GM18873 (cell line): ENCODE measurements around the gene TGFBR3L.
"Not testable (repeated sequence)": the region's sequence is repeated elsewhere in the genome, so short reads cannot be mapped to it uniquely, and the experiment has no call there.

Experiments
- ATAC-seq: cut with Tn5 transposase; IDR thresholded peaks from one replicate; pipeline ENCODE4 v1.9.1; 2021; ENCODE audit warnings: mild to moderate bottlenecking, moderate library complexity, moderate number of reproducible peaks; ENCODE audit not compliant: unreplicated experiment, low FRiP score

TGFBR3L gene

DNA sequence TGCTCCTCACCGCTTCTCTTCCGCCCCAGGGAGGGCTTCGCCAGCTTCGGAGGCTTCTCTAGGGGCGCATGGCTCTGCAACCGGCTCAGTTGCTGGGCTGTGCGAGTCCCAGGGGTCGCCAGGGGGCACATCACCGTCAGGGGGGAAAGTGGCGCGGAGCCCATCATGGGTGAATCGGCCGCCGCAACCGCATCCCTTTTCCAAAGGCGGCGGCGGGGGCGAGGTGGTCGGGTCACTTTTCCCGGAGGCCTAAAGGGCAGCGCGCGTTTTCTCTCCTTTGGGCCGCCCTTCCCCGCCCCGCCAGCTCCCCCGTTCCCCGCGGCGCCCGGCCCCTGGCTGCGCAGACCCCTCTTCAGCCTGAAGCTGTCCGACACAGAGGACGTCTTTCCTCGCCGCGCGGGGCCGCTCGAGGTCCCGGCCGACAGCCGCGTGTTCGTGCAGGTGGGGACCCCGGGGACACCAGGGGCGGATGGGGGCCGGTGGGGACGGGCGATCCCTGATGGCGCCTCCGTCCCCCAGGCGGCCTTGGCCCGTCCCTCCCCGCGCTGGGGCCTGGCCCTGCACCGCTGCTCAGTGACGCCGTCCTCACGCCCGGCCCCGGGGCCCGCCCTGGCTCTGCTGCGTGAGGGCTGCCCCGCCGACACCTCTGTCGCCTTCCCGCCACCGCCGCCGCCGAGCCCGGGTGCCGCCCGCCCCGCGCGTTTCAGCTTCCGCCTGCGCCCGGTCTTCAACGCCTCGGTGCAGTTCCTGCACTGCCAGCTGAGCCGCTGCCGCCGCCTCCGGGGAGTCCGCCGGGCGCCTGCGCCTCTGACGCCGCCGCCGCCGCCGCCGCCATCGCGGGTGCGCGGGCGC is 1.7 kb downstream of the TGFBR3L start:
- no peak for ATAC-seq

- ATAC-seq: no peak
Measured at GRCh38 chr19:7916955-7917266, 2.3 kb downstream of the TGFBR3L start.

DNA sequence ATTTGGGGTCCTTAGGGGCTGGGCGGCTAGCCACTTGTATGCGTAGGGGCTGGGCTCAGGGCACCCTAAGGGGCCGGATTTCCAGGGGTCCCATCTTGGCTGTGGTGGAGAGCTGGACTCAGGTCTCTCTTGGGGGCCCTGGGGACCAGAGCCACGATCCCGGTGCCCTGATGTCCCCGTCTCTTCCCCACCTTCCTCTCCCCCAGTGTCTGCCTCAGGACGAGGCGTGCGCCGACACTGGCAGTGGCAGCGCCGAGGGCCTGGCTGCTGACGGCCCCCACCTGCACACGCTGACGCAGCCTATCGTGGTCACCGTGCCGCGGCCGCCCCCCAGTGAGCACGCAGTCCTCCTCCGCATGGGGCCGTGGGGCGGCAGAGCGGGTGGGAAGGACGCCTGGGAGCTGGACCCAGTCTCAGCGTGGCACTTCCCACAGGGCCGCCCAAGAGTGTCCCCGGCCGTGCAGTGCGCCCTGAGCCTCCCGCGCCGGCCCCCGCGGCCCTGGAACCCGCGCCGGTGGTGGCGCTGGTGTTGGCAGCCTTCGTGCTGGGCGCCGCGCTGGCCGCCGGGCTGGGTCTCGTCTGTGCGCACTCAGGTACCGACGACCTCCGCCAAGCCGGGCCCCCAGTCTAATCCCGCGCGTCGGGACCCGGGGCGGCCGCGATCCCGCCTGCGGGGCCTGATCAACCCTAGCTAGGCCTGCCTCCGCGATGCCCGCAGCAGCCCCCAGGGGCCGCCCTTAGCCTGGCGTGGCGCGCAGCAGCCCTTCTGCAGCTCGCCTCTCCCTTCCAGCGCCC is 2.8 kb downstream of the TGFBR3L start:
- no peak for ATAC-seq

GRCh38 chr19:7918062-7918614 is 3.5 kb downstream of the TGFBR3L start:
- ATAC-seq: not testable (repeated sequence)

- no peak for ATAC-seq
Measured at GRCh38 chr19:7918615-7919421, 4.2 kb downstream of the TGFBR3L start.

DNA sequence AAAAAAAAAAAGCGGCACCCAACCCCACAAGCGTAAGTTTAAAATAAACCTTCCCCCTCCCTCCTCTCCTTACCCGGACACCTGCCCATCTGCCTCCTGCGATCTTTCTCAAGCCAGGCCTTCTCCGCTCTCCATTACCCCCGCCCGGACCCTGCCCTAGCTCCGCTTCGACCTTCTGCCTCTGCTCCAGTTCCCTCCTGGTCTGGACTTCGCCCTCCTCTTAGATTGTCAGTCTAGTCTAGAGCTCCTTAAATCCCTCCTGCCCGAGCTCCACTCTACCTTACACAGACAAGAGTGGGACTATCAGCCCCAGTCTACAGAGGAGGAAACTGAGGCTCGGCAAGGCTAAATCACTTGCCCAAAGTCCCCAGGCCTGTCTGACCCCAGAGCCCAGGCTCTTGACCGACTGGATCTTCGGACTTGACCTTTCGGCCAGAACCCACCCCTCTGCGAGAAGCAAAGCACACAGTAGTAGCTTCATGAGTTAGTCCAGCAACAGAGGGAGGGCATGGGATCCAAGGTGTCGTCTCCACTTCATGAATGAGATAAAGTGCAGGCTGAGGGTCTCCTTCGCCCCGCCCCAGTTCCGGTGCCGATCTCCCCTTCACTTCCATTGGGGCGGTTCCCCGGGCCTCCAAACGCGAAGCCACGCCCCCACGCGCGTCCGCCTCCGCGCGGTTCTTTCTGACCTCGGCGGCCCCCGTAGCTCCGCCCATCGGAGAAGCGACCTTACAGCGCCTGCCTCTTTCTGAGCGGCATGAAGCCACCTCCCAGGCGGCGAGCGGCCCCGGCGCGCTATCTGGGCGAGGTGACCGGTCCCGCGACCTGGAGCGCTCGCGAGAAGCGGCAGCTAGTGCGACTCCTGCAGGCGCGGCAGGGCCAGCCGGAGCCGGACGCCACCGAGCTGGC is 5.2 kb downstream of the TGFBR3L start, which contains the start of gene SNAPC2:
Gene SNAPC2, plus strand, starts transcription at position 729 of the 909 bp plus-strand sequence. Its CDS starts 29 bp downstream, at position 758.
- peak; percentile 48 for ATAC-seq

DNA sequence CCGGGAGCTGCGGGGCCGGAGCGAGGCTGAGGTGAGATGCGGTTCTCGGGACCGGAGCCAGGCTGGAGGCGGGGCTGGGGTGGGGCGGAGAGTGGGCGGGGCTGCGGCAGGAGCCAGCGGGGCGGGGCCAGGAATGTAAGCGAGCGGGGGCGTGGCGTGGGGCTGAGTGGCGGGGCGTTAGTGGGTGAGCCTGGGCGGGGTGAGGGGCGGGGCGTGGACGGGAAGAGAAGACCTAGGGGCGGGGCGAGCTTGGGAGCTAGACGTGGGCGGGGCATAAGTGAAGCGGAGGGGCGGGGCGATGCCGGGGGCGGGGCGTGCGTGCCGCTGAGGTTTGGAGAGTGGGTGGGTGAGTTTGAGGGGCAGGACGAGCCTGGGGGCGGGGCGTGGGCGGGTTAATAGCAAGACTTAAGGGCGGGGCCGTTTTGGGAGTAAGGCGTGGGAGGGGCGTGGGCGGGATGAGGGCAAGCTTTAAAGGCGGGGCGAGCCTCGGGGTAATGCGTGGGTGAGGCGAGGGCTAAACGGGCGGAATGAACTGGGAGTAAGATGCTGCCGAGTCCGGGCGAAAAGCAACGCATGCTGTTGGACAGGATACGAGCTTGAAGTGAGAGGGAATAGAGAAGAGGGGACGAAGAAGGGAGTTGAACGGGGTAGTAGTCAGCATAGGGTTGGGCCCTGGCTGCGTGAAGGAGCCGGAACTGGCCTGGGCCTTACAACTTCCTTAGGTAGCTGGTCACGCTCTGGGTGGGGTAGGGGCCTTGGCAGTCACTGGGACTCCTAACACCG is 6.1 kb downstream of the TGFBR3L start:
- peak; percentile 29 for ATAC-seq

- ATAC-seq: no peak
Measured at GRCh38 chr19:7921302-7921966, 6.8 kb downstream of the TGFBR3L start.

- ATAC-seq: no peak
Measured at GRCh38 chr19:7921967-7922835, 7.6 kb downstream of the TGFBR3L start.

DNA sequence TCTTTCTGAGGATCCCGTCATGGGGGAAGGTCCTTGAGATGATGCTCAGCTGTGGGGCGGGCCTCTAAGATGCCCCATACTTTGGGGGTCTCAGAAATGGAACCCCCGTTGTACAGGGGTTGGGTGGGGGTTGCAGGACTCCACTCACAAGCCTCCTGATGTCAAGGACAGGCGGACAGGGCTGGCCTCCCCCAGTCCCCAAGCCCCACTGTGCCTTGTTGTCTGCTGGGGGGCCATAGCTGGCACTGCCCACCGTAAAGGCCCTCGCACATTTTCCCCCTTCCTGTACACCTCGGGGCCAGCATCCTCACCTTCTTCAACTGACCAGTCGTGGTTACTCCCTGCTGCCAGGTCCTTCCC is 8.2 kb downstream of the TGFBR3L start:
- ATAC-seq: no peak

DNA sequence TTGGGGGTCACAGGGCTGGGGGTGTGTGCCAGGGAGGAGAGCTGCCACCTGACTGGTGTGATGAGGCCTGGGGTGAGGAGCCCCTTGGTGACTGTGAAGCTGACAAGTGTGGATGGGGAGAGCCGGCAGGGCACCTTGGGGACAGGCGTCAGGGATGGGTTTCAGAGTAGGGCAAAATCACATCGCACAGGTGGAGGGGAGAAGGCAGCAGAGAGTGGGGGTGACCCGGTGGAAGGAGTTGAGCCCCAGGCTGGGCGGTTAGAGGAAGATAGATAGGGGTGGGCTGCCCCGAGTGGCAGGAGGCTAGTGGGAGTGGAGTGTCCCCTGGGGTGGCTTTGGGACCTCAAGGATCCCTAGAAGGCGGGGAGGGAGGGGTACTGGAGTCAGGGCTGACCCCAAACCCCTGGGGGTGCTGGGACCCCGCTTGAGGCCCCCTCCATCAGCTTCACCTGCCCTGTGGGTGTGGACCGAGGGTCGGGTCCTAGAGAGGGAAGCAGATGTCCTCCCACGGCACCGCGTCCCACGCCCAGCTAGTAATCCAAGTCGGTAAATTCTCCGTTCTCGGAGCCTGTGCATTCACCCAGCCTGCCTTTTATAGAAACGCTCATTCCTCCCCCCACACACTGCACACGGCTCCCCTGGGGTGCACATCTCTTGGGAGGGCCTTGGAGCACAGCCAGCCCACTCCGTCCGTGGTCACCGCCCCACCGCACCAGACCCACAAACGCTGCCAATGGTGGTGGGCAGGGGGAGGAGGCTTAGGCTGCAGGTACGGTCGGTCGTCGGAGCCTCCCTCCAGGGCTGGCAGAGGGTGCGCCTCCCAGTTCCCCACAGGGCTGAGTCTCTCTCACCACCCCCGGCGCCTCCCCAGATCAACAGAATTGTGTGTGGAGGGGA is 8.9 kb downstream of the TGFBR3L start:
- ATAC-seq: no peak

DNA sequence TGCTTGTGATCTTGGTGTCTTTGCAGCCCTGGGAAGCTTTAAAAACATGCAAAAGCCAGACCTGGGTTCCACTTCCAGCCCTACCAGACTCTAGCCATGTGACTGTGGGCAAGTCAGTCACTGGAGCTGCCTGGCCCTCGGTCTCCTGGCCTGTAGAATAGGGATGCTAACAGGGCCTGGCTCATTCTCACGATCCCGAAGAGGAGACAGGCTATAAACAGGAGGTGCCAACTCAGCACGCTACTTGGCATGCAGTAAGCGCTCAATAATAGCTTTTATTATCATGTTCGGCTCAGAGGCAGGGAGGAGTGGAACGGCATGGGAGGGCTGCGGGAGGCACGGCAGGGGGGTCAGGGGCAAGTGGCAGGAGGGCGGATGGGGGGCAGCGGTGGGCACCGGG is 9.6 kb downstream of the TGFBR3L start:
- no peak for ATAC-seq

DNA sequence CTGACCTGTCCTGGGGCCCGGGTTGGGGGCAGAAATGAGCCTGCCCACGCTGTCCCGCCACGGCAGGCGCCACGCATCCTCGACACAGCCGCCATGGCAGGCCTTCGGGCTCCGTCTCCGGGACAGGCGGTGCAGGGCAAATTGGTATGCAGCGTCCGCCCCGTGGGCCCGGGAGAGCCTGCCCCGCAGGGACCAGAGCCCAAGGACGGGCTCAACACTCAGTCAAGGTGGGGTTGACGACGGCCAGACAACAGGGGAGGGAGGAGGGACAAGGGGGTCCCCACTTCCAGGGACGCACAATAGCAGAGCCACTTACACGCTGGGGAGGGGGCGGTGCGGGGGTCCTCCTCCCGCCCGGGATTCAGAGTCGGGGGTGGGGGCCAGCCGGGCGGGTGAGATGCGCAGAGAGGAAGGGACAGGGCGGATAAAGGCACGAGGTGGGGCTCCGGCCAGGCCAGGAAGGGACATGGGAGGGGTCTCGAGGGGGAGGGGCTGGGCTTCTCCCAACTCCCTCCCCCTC is 10.1 kb downstream of the TGFBR3L start:
- ATAC-seq: no peak

DNA sequence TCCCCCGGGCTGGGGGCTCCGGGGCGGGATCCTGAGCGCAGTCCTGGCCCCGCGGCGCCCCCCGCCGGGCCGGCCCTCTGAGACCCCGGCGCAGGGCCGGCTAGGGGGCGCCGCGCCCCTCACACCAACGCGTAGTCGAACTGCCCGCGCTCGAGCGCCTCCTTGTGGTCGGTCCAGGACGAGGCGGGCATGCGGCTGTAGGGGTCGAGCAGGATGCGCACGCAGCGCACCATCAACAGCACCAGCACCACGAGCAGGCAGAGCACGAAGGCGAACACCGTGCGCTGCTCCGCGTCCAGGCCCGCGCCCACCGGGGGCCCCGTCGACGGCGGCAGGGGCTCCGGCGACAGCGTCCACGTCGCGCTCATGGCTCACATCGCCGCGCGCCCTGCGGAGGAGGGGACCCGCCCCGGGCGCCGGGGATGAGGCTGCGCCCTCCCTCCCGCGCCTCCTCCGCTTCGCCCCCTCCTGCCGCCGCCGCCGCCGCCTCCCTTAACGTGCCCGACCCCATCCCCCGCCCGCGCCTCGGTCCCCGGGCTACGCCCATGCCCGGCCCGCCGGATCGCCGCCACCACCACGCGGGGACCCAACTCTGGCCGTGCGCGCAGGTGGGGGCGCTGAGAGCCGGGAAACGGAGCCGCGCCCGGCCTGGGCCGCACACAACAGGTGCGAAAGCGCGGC is 10.7 kb downstream of the TGFBR3L start:
- ATAC-seq: no peak

DNA sequence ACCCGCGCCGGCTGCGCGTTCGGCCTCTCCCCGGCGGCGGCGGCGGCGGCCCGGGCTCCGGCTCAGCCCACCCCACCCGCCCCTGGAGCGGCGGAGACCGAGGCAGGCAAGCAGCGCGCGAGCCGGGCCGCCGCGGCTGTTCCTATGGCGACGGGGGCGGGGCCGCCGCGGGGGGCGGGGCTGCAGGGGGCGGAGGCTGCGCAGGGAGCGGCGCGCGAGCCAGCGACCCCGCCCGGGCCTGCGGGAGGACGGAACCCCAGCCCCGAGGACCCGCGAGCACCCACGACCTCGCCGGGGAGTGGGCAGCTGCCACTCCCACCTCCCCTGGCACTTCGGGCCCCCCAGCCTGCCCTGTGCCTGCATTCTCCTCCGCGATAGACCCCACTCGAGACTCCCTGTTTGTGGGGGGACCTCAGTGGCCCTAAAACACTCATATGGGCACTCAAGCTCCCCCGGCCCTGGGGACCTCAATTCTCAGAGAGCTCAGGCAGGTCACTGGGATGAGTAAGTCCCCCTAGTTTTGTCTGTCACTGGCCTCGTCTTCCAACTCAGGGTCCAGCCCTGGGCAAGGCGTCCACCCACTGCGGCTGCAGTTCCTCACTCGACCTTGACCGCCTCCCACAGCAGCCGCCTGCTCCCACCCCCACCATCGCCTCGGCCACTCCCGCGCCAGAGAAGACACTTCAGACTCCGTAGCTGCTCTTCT is 11.5 kb downstream of the TGFBR3L start, which contains the start of gene CTXN1:
Gene CTXN1, minus strand, starts transcription at position 115 of the 706 bp plus-strand sequence. CDS start 597 bp downstream, outside the sequence.
- ATAC-seq: no peak
